ENCODE data around the gene PPIB. TPM values are rescaled to one million over a fixed set of nuclear protein-coding genes. Genes with fewer than 3 reads are reported as not detected.
A peak's percentile ranks its signal among the peaks of the same experiment; 100 is the strongest.

PPIB gene
- total and polyA plus RNA-seq, 9 of the 15 experiments (the other 6 are each of a cell fraction or from before 2014, with no cell fraction given): 306 to 746 (median 439) TPM

GRCh38 chr15:64141798-64142512, 20.9 kb downstream of the PPIB start:
- no peak overlapping the region for H3K4me2 ChIP-seq (ENCODE audit: insufficient read depth, low read length)
- ChIA-PET POLR2A (interaction anchor here (0.7 to 6.1 kb wide), 4 partner anchors 7 to 15 kb away, joined by 3 to 34 read pairs (median 4); no protein-coding TSS in a partner anchor), CTCF (ENCODE audit: low intra/inter-chr PET ratio) (no interaction called here)
- no peaks in the 10 kb centered on the region for H3K9me3 ChIP-seq (replicated peaks; ENCODE audit: control insufficient read depth, insufficient read depth, low read depth, low read length)
- no peaks in the 10 kb centered on the region for H3K9me1 ChIP-seq (ENCODE audit: control insufficient read depth, insufficient read depth, low read length)
- in situ Hi-C loops (cut with MboI): no loop called here
- ATAC-seq (peak; percentile 26), FAIRE-seq (no peak), DNase-seq (ENCODE audit: extremely low read depth in 1 of 4, low spot score in 3 of 4) (no peak)
- H3K27me3 ChIP-seq (ENCODE audit: control insufficient read depth in 2 of 2, insufficient read depth in 2 of 2, low read length in 2 of 2): no peaks in the 10 kb centered on the region
- H4K20me1 ChIP-seq (replicated peaks; ENCODE audit: control insufficient read depth, insufficient read depth, low read length): peaks cover 18% of the 10 kb centered on the region; the same call in 1 of the 2 replicates
- H3K9ac ChIP-seq (ENCODE audit: insufficient read depth in 1 of 2, low read depth in 2 of 2, low read length in 2 of 2): peak overlapping the region in 1 of 2 experiments; percentile 27; a peak in 1 of 4 replicates
- H3K4me1 ChIP-seq (replicated peaks in 1 of 2; ENCODE audit: control insufficient read depth in 2 of 2, insufficient read depth in 2 of 2, low read length in 2 of 2): peaks cover 32 to 53% of the 10 kb centered on the region in 2 experiments
- intact Hi-C loops (cut with micrococcal nuclease): no loop called here
- no TSS peak for BruUV-seq (replicated peaks)
- peak; percentile 58 for TF ChIP-seq NFE2 (IDR thresholded peaks at IDR 0.05; ENCODE audit: low read depth)
- no peak for TF ChIP-seq ELF2 (CRISPR knock-in tag; IDR thresholded peaks at IDR 0.05)
- peak; percentile 62; the same call in 1 of the 2 replicates for TF ChIP-seq DPF2 (IDR thresholded peaks at IDR 0.05)
- TF ChIP-seq CEBPB (tag; IDR thresholded peaks at IDR 0.05): peak; percentile 80
- TF ChIP-seq ZNF384 (IDR thresholded peaks at IDR 0.05; ENCODE audit: low read depth, low read length): peak; percentile 57; the same call in 1 of the 2 replicates
- TF ChIP-seq HNRNPL (IDR thresholded peaks at IDR 0.05; ENCODE audit: low read depth, low read length): no peak
- no peaks in the 10 kb centered on the region for H3K79me2 ChIP-seq (ENCODE audit: control insufficient read depth, insufficient read depth, low read length)
- no peak overlapping the region; the same call in 1 of the 3 replicates for H3K27ac ChIP-seq (ENCODE audit: extremely low read depth, low read depth, low read length)
- H3K4me3 ChIP-seq: no peak overlapping the region
- WGBS (ENCODE audit: insufficient coverage, low coverage, missing lambda C conversion rate): 67% methylated on average over 8 of the region's 8 CpGs
- no peak overlapping the region for H2AFZ ChIP-seq (ENCODE audit: low read depth, low read length)
- peaks cover 49% of the 10 kb centered on the region for H3K36me3 ChIP-seq (ENCODE audit: control insufficient read depth, insufficient read depth, low read length)

Data from K562 (cell line).